ENCODE results near the gene LCLAT1. TPM values are rescaled to one million over a fixed set of nuclear protein-coding genes. Genes with fewer than 3 reads are reported as not detected.

LCLAT1 gene
- total RNA-seq, 2 donors from 2014 or later: 14.8 to 43.9 TPM

GRCh38 chr2:30653847-30654246, 206.8 kb downstream of the LCLAT1 start:
- Histone ChIP-seq H3K36me3 (no peaks in the 10 kb centered on the region), H3K27ac (no peak overlapping the region), H3K4me3 (no peak overlapping the region), H3K27me3 (replicated peaks; ENCODE audit: insufficient read depth) (no peaks in the 10 kb centered on the region), H3K4me1 (ENCODE audit: control insufficient read depth in 1 of 2, low read depth in 2 of 2) (no peaks in the 10 kb centered on the region), H3K9me3 (no peaks in the 10 kb centered on the region)
- DNase-seq (ENCODE audit: low spot score): no peak
- ATAC-seq (ENCODE audit: insufficient number of reproducible peaks, low FRiP score, low read depth): no peak
- TF ChIP-seq CTCF (IDR thresholded peaks at IDR 0.05): no peak

GRCh38 chr2:30654404-30654803, 207.4 kb downstream of the LCLAT1 start:
- Histone ChIP-seq H3K27ac (no peak overlapping the region), H3K4me3 (no peak overlapping the region), H3K27me3 (replicated peaks; ENCODE audit: insufficient read depth) (no peaks in the 10 kb centered on the region), H3K4me1 (ENCODE audit: control insufficient read depth in 1 of 2, low read depth in 2 of 2) (no peaks in the 10 kb centered on the region), H3K36me3 (no peaks in the 10 kb centered on the region), H3K9me3 (no peaks in the 10 kb centered on the region)
- ATAC-seq (ENCODE audit: insufficient number of reproducible peaks, low FRiP score, low read depth): no peak
- DNase-seq (ENCODE audit: low spot score): no peak
- TF ChIP-seq CTCF (IDR thresholded peaks at IDR 0.05): no peak

GRCh38 chr2:30655211-30655610, 208.2 kb downstream of the LCLAT1 start:
- DNase-seq (ENCODE audit: low spot score) (no peak), ATAC-seq (ENCODE audit: insufficient number of reproducible peaks, low FRiP score, low read depth) (no peak)
- Histone ChIP-seq H3K4me1 (ENCODE audit: control insufficient read depth in 1 of 2, low read depth in 2 of 2) (no peaks in the 10 kb centered on the region), H3K27ac (no peak overlapping the region), H3K4me3 (no peak overlapping the region), H3K36me3 (no peaks in the 10 kb centered on the region), H3K9me3 (no peaks in the 10 kb centered on the region), H3K27me3 (replicated peaks; ENCODE audit: insufficient read depth) (no peaks in the 10 kb centered on the region)
- no peak for TF ChIP-seq CTCF (IDR thresholded peaks at IDR 0.05)

GRCh38 chr2:30655660-30656059, 208.6 kb downstream of the LCLAT1 start:
- Histone ChIP-seq H3K36me3 (no peaks in the 10 kb centered on the region), H3K4me1 (ENCODE audit: control insufficient read depth in 1 of 2, low read depth in 2 of 2) (no peaks in the 10 kb centered on the region), H3K4me3 (no peak overlapping the region), H3K27me3 (replicated peaks; ENCODE audit: insufficient read depth) (no peaks in the 10 kb centered on the region), H3K9me3 (no peaks in the 10 kb centered on the region), H3K27ac (no peak overlapping the region)
- DNase-seq (ENCODE audit: low spot score) (no peak), ATAC-seq (ENCODE audit: insufficient number of reproducible peaks, low FRiP score, low read depth) (no peak)
- TF ChIP-seq CTCF (IDR thresholded peaks at IDR 0.05): no peak

GRCh38 chr2:30656079-30656478, 209.0 kb downstream of the LCLAT1 start:
- Histone ChIP-seq H3K9me3 (no peaks in the 10 kb centered on the region), H3K27ac (no peak overlapping the region), H3K4me3 (no peak overlapping the region), H3K27me3 (replicated peaks; ENCODE audit: insufficient read depth) (no peaks in the 10 kb centered on the region), H3K36me3 (no peaks in the 10 kb centered on the region), H3K4me1 (ENCODE audit: control insufficient read depth in 1 of 2, low read depth in 2 of 2) (no peaks in the 10 kb centered on the region)
- no peak for TF ChIP-seq CTCF (IDR thresholded peaks at IDR 0.05)
- ATAC-seq (ENCODE audit: insufficient number of reproducible peaks, low FRiP score, low read depth) (no peak), DNase-seq (ENCODE audit: low spot score) (no peak)
